Fibroblast of lung (primary cell): Measurements from ENCODE around the gene CNTN4.

Experiments used
- EZH2 ChIP-seq: IDR thresholded peaks from 2 replicates; pipeline ENCODE4 v1.5.1; 2012; ENCODE audit warnings: low read length, control low read depth, mild to moderate bottlenecking; ENCODE audit errors: missing control alignments
- TF ChIP-seq, protein P1 (sequence below), 2 donors: IDR thresholded peaks in 1 of 2; conservative IDR thresholded peaks in 1 of 2; 1 replicate in 1 of 2; 2 replicates in 1 of 2; pipeline ENCODE4 v1.5.1; 2011 to 2012; ENCODE audit warnings: low read length in 2 of 2, control low read depth in 1 of 2, inconsistent platforms in 1 of 2, low read depth in 1 of 2, mild to moderate bottlenecking in 1 of 2

GRCh38 chr3:3097958-3098357 is 999.3 kb downstream of the CNTN4 start:
- TF ChIP-seq, protein P1, sequence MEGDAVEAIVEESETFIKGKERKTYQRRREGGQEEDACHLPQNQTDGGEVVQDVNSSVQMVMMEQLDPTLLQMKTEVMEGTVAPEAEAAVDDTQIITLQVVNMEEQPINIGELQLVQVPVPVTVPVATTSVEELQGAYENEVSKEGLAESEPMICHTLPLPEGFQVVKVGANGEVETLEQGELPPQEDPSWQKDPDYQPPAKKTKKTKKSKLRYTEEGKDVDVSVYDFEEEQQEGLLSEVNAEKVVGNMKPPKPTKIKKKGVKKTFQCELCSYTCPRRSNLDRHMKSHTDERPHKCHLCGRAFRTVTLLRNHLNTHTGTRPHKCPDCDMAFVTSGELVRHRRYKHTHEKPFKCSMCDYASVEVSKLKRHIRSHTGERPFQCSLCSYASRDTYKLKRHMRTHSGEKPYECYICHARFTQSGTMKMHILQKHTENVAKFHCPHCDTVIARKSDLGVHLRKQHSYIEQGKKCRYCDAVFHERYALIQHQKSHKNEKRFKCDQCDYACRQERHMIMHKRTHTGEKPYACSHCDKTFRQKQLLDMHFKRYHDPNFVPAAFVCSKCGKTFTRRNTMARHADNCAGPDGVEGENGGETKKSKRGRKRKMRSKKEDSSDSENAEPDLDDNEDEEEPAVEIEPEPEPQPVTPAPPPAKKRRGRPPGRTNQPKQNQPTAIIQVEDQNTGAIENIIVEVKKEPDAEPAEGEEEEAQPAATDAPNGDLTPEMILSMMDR (conservative IDR thresholded peaks at IDR 0.05 in 1 of 2, IDR thresholded peaks at IDR 0.05 in 1 of 2; ENCODE audit: low read depth in 1 of 2, low read length in 2 of 2) = no peak
- TF ChIP-seq EZH2 = no peak
